ENCODE data around the gene USP24.

DNA sequence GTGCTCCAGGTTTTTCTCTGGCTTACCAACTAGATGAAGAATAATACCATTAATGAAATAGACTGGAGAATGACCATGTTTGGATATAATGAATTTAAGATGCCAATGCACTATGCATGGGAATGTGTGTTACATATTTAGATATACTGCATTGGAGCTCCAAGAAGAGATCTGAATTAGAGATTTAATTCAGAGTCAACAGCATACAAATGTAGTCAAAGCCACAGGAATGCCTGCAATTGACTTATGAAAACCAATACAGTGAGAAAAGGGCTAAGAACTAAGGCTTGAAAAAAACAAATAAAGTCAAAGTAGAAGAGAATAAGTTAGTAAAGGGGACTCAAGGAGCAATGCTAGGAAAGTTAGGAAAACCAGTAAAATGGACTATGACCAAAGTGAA is 59.1 kb downstream of the USP24 start:
- TF ChIP-seq SPI1 (IDR thresholded peaks at IDR 0.05; ENCODE audit: low read depth, low read length) (no peak), POLR2AphosphoS5 (IDR thresholded peaks at IDR 0.05; ENCODE audit: low read depth, low read length) (no peak), POLR2A (IDR thresholded peaks at IDR 0.05; ENCODE audit: low read depth, low read length) (no peak)
